Esophagus (tissue), 2 donors: Measurements from ENCODE around the gene SPTLC2. TPM values are rescaled to one million over a fixed set of nuclear protein-coding genes. Genes with fewer than 3 reads are reported as not detected.

Experiments
- H3K27ac ChIP-seq, 2 donors: one replicate each; pipeline ENCODE4 v1.5.1; 2013; ENCODE audit warnings: low read depth in 2 of 2, mild to moderate bottlenecking in 2 of 2, inconsistent platforms in 1 of 2, low read length in 1 of 2, moderate library complexity in 1 of 2
- H3K27me3 ChIP-seq, 2 donors: one replicate each; pipeline ENCODE4 v1.6.1; 2013; ENCODE audit warnings: low read length in 2 of 2, control low read depth in 1 of 2, mild to moderate bottlenecking in 1 of 2; ENCODE audit not compliant: insufficient read depth in 2 of 2, control insufficient read depth in 1 of 2
- H3K36me3 ChIP-seq, 2 donors: one replicate each; pipeline ENCODE4 v1.6.1; 2013; ENCODE audit warnings: low read length in 1 of 2; ENCODE audit not compliant: control insufficient read depth in 2 of 2, insufficient read depth in 2 of 2
- H3K4me1 ChIP-seq, 2 donors: one replicate each; pipeline ENCODE4 v1.6.1; 2013; ENCODE audit warnings: low read length in 1 of 2; ENCODE audit not compliant: control insufficient read depth in 2 of 2, insufficient read depth in 2 of 2
- H3K4me3 ChIP-seq, 2 donors: one replicate each; pipeline ENCODE4 v1.5.1; 2013; ENCODE audit warnings: low read length in 2 of 2, mild to moderate bottlenecking in 2 of 2, low read depth in 1 of 2, moderate library complexity in 1 of 2
- H3K9me3 ChIP-seq, 2 donors: one replicate each; pipeline ENCODE4 v1.6.1; 2013; ENCODE audit warnings: mild to moderate bottlenecking in 2 of 2, low read depth in 1 of 2, low read length in 1 of 2, moderate library complexity in 1 of 2; ENCODE audit not compliant: control insufficient read depth in 2 of 2, insufficient read depth in 1 of 2
- WGBS, 2 donors: extraction: QIAGEN DNeasy Blood & Tissue Kit; methylation state at CpG; one replicate each; pipeline ENCODE4 v1.1.7; 2013; 5-methylcytosine and 5-hydroxymethylcytosine counted together
- polyA plus RNA-seq, 2 donors: library from polyadenylated mRNA; stranded (reverse); fragments of 200-250 nt; gene quantifications; one replicate each; pipeline ENCODE4 v1.2.3, GENCODE V29; 2013
- donor health status: healthy with polysubstance abuse.
- donor health status: Bipolar disorder and iron deficiency.

Gene SPTLC2
- polyA plus RNA-seq, 2 donors, result 14.1 to 16.3 TPM

DNA sequence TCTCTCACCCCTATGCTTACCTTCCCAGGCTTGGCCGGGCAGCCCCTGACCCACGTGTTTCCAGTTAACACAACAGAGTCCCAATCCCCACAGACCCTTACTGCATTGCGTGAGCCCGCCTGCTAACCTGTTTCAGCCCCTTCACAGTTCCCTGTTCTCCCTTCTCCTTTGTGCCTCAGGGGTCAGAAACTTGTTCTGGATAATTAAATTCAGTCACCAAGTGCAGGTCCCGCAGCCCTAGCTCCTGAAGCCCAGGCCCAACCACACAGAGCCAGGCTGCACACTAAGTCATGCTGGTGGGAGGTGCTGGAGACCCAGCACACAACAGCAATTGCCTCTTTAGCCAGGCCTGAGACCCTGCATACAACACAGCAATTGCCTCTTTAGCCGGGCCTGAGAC is 127.4 kb downstream of the SPTLC2 start:
- Histone ChIP-seq H3K4me3 (no peak overlapping the region), H3K36me3 (no peaks in the 10 kb centered on the region), H3K4me1 (no peaks in the 10 kb centered on the region), H3K9me3 (peaks cover 0 to 2% of the 10 kb centered on the region in 2 donors), H3K27me3 (no peaks in the 10 kb centered on the region), H3K27ac (no peak overlapping the region)
- WGBS, 2 donors, result 83 to 89% methylated on average over 6 of the region's 6 CpGs

DNA sequence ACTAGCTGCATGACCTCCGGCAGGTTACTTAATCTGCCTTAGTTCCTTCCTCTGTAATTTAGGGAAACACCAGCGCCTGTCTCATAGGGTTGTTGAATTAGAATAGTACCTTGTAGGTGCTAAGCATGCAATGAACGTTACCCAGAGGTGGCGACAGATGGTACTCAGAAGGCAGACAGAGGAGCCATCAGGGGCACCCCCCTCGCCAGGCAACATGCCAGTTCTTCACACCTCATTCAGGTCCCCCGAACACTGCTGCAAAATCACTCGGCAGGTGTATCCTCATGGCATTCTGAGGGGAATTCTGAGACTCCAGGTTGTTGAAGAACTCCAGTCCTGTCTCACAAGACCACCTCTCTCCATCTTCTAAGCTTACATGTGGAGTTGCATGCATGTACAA is 127.9 kb downstream of the SPTLC2 start:
- Histone ChIP-seq H3K27ac (no peak overlapping the region), H3K36me3 (no peaks in the 10 kb centered on the region), H3K4me3 (no peak overlapping the region), H3K27me3 (no peaks in the 10 kb centered on the region), H3K4me1 (no peaks in the 10 kb centered on the region), H3K9me3 (peaks cover 0 to 2% of the 10 kb centered on the region in 2 donors)
- 83 to 89% methylated on average over 7 of the region's 7 CpGs for WGBS, 2 donors

DNA sequence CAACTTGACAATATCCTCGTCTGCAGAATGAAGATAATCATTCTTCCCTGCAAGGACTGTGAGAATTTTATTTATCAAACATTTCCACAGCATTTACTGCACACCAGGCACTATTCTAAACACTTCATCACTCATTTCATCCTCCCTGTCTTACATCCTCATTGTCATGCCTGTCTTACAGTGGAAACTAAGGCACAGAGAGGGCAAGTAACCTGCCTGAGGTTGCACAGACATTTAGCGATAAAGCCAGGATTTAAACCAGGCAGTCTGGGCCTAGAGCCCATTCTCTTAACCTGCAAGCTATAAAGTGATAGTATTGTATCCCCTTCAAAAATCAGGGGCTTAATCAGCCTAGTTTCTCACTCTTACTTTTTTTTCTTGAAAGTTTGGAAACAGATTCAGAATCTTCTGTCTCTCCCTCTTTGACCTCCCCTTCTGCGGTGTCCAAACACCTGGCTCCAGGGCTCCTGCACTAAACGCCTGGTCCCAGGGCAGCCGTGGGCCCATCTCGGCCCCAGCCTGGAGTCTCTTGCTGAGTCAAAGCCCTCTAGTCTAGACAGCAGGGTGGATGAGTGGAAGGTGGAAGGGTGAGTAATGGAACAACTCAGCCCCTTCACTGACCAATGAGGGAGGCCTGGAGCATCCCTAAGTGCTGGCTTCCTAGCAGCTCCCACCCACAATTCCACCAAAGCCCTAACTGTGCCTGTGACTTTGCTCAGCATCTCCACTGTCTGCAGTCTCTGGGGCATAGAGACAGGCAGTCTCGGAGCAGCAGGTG is 130.3 kb downstream of the SPTLC2 start:
- Histone ChIP-seq H3K9me3 (peaks cover 0 to 2% of the 10 kb centered on the region in 2 donors), H3K4me3 (no peak overlapping the region), H3K27ac (no peak overlapping the region), H3K27me3 (no peaks in the 10 kb centered on the region), H3K4me1 (no peaks in the 10 kb centered on the region), H3K36me3 (no peaks in the 10 kb centered on the region)
- WGBS, 2 donors, result 89 to 90% methylated on average over 7 of the region's 7 CpGs

DNA sequence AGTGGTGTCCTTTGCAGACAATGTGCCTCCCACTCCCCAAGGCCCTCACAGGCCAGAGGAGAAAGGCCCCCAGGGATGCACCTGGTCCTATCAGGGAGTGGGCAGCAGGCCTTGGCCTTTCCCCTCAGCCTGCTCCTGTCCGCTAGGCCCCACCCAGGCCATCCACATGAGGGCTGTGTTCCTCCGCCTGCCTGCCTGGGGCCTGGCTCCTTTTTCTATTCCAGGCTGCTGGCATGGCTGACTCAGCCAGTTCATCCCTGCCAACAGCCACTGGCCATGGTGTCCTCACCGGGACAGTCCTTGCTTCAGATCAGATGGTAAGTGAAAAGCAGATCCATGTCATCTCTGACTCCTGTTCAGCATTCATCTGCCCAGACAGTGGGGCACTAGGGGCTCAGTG is 131.2 kb downstream of the SPTLC2 start:
- Histone ChIP-seq H3K4me3 (no peak overlapping the region), H3K27ac (no peak overlapping the region), H3K4me1 (no peaks in the 10 kb centered on the region), H3K27me3 (no peaks in the 10 kb centered on the region), H3K9me3 (peaks cover 0 to 2% of the 10 kb centered on the region in 2 donors), H3K36me3 (no peaks in the 10 kb centered on the region)
- WGBS, 2 donors, result 76 to 86% methylated on average over 3 of the region's 3 CpGs

DNA sequence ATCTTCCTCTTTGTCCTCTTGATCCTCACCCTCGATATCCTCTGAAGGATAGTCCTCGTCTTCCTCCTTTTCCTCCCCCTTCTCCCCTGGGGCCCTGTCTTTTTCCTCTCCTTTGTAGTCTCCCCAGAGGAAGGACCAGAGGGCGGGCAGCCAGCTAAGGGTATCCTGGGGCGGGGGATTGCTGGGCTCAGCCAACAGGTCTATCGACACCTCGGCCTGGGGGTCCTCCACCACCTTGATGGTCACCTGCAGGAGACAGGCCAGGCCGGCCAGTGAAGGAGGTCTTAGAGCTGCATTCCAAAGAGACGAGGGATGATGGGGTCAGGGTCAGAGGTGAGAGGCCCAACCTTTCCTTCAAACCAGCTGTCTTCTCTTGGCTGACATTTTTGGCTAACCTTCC is 134.0 kb downstream of the SPTLC2 start:
- peaks cover 0 to 2% of the 10 kb centered on the region in 2 donors for H3K9me3 ChIP-seq
- H3K36me3 ChIP-seq, result no peaks in the 10 kb centered on the region
- WGBS, 2 donors, result 81 to 84% methylated on average over 8 of the region's 8 CpGs
- H3K4me3 ChIP-seq, result no peak overlapping the region
- no peak overlapping the region for H3K27ac ChIP-seq
- H3K4me1 ChIP-seq, result no peaks in the 10 kb centered on the region
- H3K27me3 ChIP-seq, result no peaks in the 10 kb centered on the region

DNA sequence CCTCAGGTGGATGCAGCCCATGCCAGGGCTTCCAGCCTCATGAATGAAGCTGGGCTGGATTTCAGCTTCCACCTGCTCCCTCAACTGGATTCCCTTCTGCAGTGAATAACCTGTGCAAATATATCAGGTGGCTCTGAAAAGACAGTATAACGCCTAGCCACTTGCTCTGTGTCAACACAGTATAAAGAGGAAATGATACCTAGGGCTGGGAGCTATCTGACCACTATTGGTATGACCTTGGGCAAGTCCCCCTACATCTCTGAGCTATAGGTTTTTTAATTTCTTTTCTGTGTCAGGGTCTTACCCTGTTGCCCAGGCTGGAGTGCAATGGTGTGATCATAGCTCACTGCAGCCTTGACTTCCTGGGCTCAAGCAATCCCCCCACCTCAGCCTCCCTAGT is 137.6 kb downstream of the SPTLC2 start:
- Histone ChIP-seq H3K4me1 (no peaks in the 10 kb centered on the region), H3K27ac (no peak overlapping the region), H3K27me3 (no peaks in the 10 kb centered on the region), H3K4me3 (no peak overlapping the region), H3K9me3 (no peaks in the 10 kb centered on the region), H3K36me3 (no peaks in the 10 kb centered on the region)
- 63 to 88% methylated on average over 1 of the region's 1 CpG for WGBS, 2 donors

DNA sequence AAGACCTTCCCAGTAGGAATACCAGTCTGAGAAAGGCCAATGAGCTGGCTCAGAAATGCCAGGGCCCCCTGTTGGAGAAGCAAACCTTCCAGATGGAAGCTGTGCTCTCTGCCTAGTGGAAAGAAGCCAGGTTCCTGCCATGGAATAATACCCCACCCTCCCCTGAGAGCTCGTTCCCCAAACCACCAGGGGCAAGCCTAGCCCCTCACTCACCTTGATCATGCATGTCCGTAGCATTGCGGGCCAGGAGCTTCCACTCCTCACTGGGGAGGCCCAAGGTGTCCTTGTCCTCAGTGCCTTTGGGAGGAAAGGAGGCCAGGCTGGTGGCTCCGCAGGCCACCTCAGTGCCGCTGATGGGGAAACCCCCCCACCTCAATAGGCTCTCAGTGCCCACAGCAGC is 138.4 kb downstream of the SPTLC2 start:
- no peaks in the 10 kb centered on the region for H3K36me3 ChIP-seq
- H3K27me3 ChIP-seq, result no peaks in the 10 kb centered on the region
- no peaks in the 10 kb centered on the region for H3K9me3 ChIP-seq
- H3K4me3 ChIP-seq, result no peak overlapping the region
- WGBS, 2 donors, result 86 to 89% methylated on average over 5 of the region's 5 CpGs
- no peaks in the 10 kb centered on the region for H3K4me1 ChIP-seq
- no peak overlapping the region for H3K27ac ChIP-seq

DNA sequence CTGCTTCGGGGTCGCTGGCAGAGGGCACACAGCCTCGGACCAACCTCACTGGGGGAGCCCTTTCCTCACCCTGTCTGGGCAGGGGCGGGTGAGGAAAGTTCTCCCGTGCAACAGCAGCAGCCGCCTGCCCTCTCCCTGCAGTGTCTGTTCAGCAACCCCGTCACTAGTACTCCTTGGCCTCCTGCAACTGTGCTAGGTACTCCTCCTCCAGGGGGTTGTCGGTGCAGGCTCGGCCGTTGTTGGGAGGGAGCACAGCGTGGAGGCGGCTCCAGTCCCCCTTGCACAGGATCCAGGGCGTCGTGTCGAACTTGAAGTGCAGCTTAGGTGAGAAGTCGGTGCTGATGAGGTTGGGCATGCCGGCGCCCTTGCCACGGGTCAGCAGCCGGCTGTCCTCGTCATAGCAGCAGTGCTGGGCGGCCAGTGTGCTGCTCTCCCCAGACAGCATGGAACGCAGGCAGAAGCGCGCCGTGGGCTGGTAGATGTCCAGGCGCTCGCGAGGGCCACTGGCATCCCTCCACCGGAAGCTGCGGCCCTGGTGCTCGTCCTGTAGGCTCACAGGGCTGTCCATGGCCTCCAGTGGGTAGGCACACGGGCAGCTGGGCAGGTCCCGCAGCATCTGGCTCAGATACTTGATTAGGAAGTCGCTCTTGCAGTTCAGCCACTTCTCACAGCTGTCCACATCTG is 140.9 kb downstream of the SPTLC2 start:
- H3K36me3 ChIP-seq, result no peaks in the 10 kb centered on the region
- no peak overlapping the region for H3K27ac ChIP-seq
- H3K4me3 ChIP-seq, result no peak overlapping the region
- 84 to 89% methylated on average over 35 of the region's 35 CpGs for WGBS, 2 donors
- H3K27me3 ChIP-seq, result no peaks in the 10 kb centered on the region
- H3K4me1 ChIP-seq, result no peaks in the 10 kb centered on the region
- no peaks in the 10 kb centered on the region for H3K9me3 ChIP-seq

DNA sequence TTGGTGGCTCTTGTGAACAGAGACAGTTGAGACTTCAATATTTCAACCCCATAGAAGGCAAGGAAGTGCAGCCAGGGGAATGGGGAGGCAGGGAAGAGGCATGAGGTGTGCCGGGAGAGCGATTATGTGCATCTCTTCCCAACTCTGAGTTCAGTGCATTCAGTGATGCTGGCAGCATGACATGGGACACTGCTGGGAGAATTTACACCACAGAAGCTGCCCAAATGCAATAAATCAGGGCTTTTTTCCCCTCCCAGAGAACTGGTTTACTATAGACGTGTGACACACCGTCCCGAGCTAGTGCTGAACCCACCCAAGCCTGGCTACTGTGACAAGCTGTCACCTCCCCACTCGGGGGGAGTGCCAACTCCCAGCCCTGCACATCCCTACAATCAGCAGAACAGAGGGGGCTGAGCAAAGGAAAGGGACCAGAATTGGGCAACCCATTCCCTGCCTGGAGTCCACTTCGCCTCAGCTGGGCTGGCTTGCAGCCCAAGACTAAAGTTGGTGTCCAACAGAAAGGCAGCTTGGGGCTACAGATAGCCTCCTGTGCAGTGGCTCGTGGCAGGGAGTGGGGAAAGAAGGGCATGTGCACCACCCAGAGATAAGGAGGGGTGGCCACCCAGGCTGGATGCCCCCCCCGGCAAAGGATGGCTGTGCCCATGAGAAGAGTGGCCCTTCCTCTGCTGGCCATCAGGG is 141.8 kb downstream of the SPTLC2 start:
- WGBS, 2 donors, result 74 to 76% methylated on average over 9 of the region's 9 CpGs
- no peak overlapping the region for H3K27ac ChIP-seq
- H3K36me3 ChIP-seq, result no peaks in the 10 kb centered on the region
- H3K9me3 ChIP-seq, result no peaks in the 10 kb centered on the region
- no peaks in the 10 kb centered on the region for H3K27me3 ChIP-seq
- no peak overlapping the region for H3K4me3 ChIP-seq
- no peaks in the 10 kb centered on the region for H3K4me1 ChIP-seq
